ENCODE measurements around the gene SNAI3. TPM values are rescaled to one million over a fixed set of nuclear protein-coding genes. Genes with fewer than 3 reads are reported as not detected.

Gene SNAI3
- total and polyA plus RNA-seq, 2 of the 8 experiments (the other 6 are each of a cell fraction or from before 2014, with no cell fraction given) = 8.5 to 13.3 TPM

GRCh38 chr16:88695753-88696152 is 9.4 kb upstream of the SNAI3 start:
- no peak overlapping the region for H2BK5ac ChIP-seq (ENCODE audit: low read depth, low read length)
- H3K9me3 ChIP-seq (ENCODE audit: insufficient read depth in 2 of 2, low read depth in 1 of 2, low read length in 1 of 2) = no peaks in the 10 kb centered on the region
- no peak overlapping the region for H3K14ac ChIP-seq (ENCODE audit: insufficient read length)
- H3K4me1 ChIP-seq (replicated peaks in 1 of 4; ENCODE audit: control insufficient read depth in 3 of 4, insufficient read depth in 4 of 4, low read length in 3 of 4) = no peaks in the 10 kb centered on the region
- H3K27me3 ChIP-seq (replicated peaks in 1 of 4; ENCODE audit: control insufficient read depth in 3 of 4, extremely low read depth in 1 of 4, insufficient read depth in 3 of 4, low read length in 3 of 4) = no peaks in the 10 kb centered on the region
- POLR2A ChIA-PET (ENCODE audit: partially characterized antibody) = no interaction called here
- 93% methylated on average over 7 of the region's 7 CpGs; no CpG with 5 or more reads in 1 of the 2 experiments for WGBS, 2 experiments (ENCODE audit: extremely low coverage in 1 of 2, insufficient coverage in 1 of 2, insufficient read length in 1 of 2, insufficient replicate concordance in 2 of 2, low coverage in 1 of 2, low lambda C conversion rate in 2 of 2, missing lambda C conversion rate in 1 of 2)
- no peak overlapping the region for H2AK5ac ChIP-seq (ENCODE audit: low read depth, low read length)
- no peak overlapping the region for H2BK15ac ChIP-seq (ENCODE audit: low read length)
- H3K27ac ChIP-seq (ENCODE audit: low read depth, low read length) = no peak overlapping the region
- FAIRE-seq = no peak
- H2BK20ac ChIP-seq (ENCODE audit: low read length) = no peak overlapping the region
- H3K79me2 ChIP-seq (ENCODE audit: control insufficient read depth in 1 of 2, insufficient read depth in 2 of 2, low read length in 2 of 2) = no peaks in the 10 kb centered on the region
- DNase-seq (ENCODE audit: low read depth in 1 of 2, low spot score in 2 of 2) = no peak
- no peak overlapping the region for H4K8ac ChIP-seq (ENCODE audit: extremely low read depth, insufficient read depth, low read length)
- no peak overlapping the region for H3K23ac ChIP-seq (ENCODE audit: insufficient read length)
- H4K91ac ChIP-seq (replicated peaks; ENCODE audit: insufficient read length, low read length) = no peak overlapping the region
- no peak overlapping the region for H4K5ac ChIP-seq (ENCODE audit: insufficient read length, low read depth, low read length)
- 0 out of 2 replicates have a peak, but pooled peaks cover 2% of the 10 kb centered on the region for H3K79me1 ChIP-seq (ENCODE audit: low read depth, low read length)
- H3K4me2 ChIP-seq (ENCODE audit: insufficient read depth in 1 of 2, low read depth in 2 of 2, low read length in 2 of 2) = no peak overlapping the region
- no peak overlapping the region for H2BK12ac ChIP-seq (ENCODE audit: low read depth, low read length)
- H2AFZ ChIP-seq (ENCODE audit: low read length) = no peak overlapping the region
- H3K23me2 ChIP-seq (ENCODE audit: low read depth, low read length) = no peaks in the 10 kb centered on the region
- CTCF ChIA-PET (ENCODE audit: partially characterized antibody) = interaction anchor here (0.6 to 6.5 kb wide), 6 partner anchors 9 to 130 kb away, joined by 3 to 37 read pairs (median 5); no protein-coding TSS in a partner anchor
- H3K36me3 ChIP-seq (ENCODE audit: control insufficient read depth in 2 of 4, insufficient read depth in 4 of 4, low read length in 3 of 4) = peaks cover 0 to 15% (median 4%) of the 10 kb centered on the region in 4 experiments; a peak in 4 of 8 replicates
- no peak overlapping the region for H2BK120ac ChIP-seq (replicated peaks; ENCODE audit: low read depth, low read length)
- H3K18ac ChIP-seq (ENCODE audit: extremely low read depth, low read length) = no peak overlapping the region
- no peak overlapping the region for H3K9ac ChIP-seq (replicated peaks in 1 of 4; ENCODE audit: extremely low read depth in 1 of 4, low read depth in 3 of 4, low read length in 3 of 4)
- TF ChIP-seq RAD21 (IDR thresholded peaks at IDR 0.05 in 1 of 2, conservative IDR thresholded peaks at IDR 0.05 in 1 of 2; ENCODE audit: low read depth in 2 of 2, low read length in 2 of 2) = no peak
- no peak for TF ChIP-seq CEBPB (IDR thresholded peaks at IDR 0.05; ENCODE audit: low read depth, low read length)
- no peak for TF ChIP-seq CBX5 (IDR thresholded peaks at IDR 0.05; ENCODE audit: low read depth, low read length)
- TF ChIP-seq EGR1 (IDR thresholded peaks at IDR 0.05; ENCODE audit: borderline replicate concordance, low read depth, low read length) = no peak
- no peak for TF ChIP-seq MAFK (IDR thresholded peaks at IDR 0.05; ENCODE audit: low read depth, low read length)
- TF ChIP-seq GTF2F1 (IDR thresholded peaks at IDR 0.05; ENCODE audit: borderline replicate concordance, low read depth, low read length) = no peak
- peaks cover 0 to 3% of the 10 kb centered on the region in 2 experiments for H4K20me1 ChIP-seq (replicated peaks in 1 of 2; ENCODE audit: control insufficient read depth in 1 of 2, insufficient read depth in 2 of 2, low read length in 2 of 2)
- H3K4me3 ChIP-seq (ENCODE audit: extremely low read depth in 1 of 4, insufficient read depth in 2 of 4, low read depth in 3 of 4, low read length in 4 of 4) = no peak overlapping the region
- no peak overlapping the region for H3K4ac ChIP-seq (replicated peaks; ENCODE audit: insufficient read length, low read depth, low read length)
- H3K56ac ChIP-seq (replicated peaks; ENCODE audit: insufficient read length, low read depth, low read length) = no peak overlapping the region

All from H1 (cell line).